SK-N-SH (cell line): Measurements from ENCODE around the gene PIK3R1. TPM values are rescaled to one million over a fixed set of nuclear protein-coding genes. Genes with fewer than 3 reads are reported as not detected.
"Not testable (repeated sequence)": the region's sequence is repeated elsewhere in the genome, so short reads cannot be mapped to it uniquely, and the experiment has no call there.

Experiments used
- CTCF ChIA-PET: fragments of 300-600, 350-600 bp; formaldehyde crosslinking; extraction: SDS; loops from one replicate; lab custom pipeline; 2021; lab: Yijun Ruan, JAX
- POLR2A ChIA-PET: fragments of 350-600 bp; sonication (Branson Sonifier 250); formaldehyde crosslinking; extraction: SDS; loops from one replicate; lab custom pipeline; 2020; ENCODE audit warnings: antibody characterized with exemption, inconsistent platforms; lab: Yijun Ruan, JAX
- DNase-seq: peaks from one replicate; pipeline ENCODE4 v3.0.0; 2012
- H2AFZ ChIP-seq: fragments of 200-600 bp; sonication (generic); 2 replicates; pipeline ENCODE4 v1.8.1; 2016; ENCODE audit warnings: antibody characterized with exemption, mild to moderate bottlenecking, low read depth
- H3F3A ChIP-seq: fragments of 200-600 bp; sonication (generic); replicated peaks from 2 replicates; pipeline ENCODE3; 2016; ENCODE audit warnings: antibody characterized with exemption, mild to moderate bottlenecking; ENCODE audit not compliant: insufficient read depth
- H3K27ac ChIP-seq, 2 experiments: fragments of 200-500 bp in 1 of 2; fragments of 200-600 bp in 1 of 2; sonication (Bioruptor generic) in 1 of 2; sonication (generic), shearing (Covaris generic) in 1 of 2; 2 replicates each; pipeline versions ENCODE4 v1.5.1 to v1.6.1; 2014 to 2016; ENCODE audit warnings: low read depth in 2 of 2, inconsistent platforms in 1 of 2, low read length in 1 of 2, mild to moderate bottlenecking in 1 of 2, mixed read lengths in 1 of 2
- H3K27me3 ChIP-seq: fragments of 200-600 bp; sonication (generic), shearing (Covaris generic); 2 replicates; pipeline ENCODE4 v1.6.1; 2016; ENCODE audit warnings: mixed run types; ENCODE audit not compliant: insufficient read depth
- H3K36me3 ChIP-seq, 2 experiments: fragments of 200-500 bp in 1 of 2; fragments of 200-600 bp in 1 of 2; sonication (Bioruptor generic) in 1 of 2; sonication (generic) in 1 of 2; replicated peaks in 1 of 2; 2 replicates each; pipeline versions ENCODE3 to v1.5.1; 2014 to 2016; ENCODE audit warnings: low read length in 1 of 2, mild to moderate bottlenecking in 1 of 2; ENCODE audit not compliant: insufficient read depth in 2 of 2, control insufficient read depth in 1 of 2
- H3K4me1 ChIP-seq, 2 experiments: fragments of 200-500 bp in 1 of 2; fragments of 200-600 bp in 1 of 2; sonication (Bioruptor generic) in 1 of 2; sonication (generic), shearing (Covaris generic) in 1 of 2; 2 replicates each; pipeline versions ENCODE4 v1.5.1 to v1.6.1; 2014 to 2016; ENCODE audit warnings: low read depth in 1 of 2, low read length in 1 of 2, mixed run types in 1 of 2; ENCODE audit not compliant: insufficient read depth in 2 of 2, control insufficient read depth in 1 of 2
- H3K4me2 ChIP-seq: fragments of 200-600 bp; sonication (generic), shearing (Covaris generic); 2 replicates; pipeline ENCODE4 v1.6.1; 2017; ENCODE audit warnings: mixed run types
- H3K4me3 ChIP-seq, 2 experiments: fragments of 200-500 bp in 1 of 2; fragments of 200-600 bp in 1 of 2; sonication (Bioruptor generic) in 1 of 2; sonication (generic), shearing (Covaris generic) in 1 of 2; 2 replicates each; pipeline versions ENCODE4 v1.5.1 to v1.8.1; 2014 to 2016; ENCODE audit warnings: low read depth in 2 of 2, inconsistent platforms in 1 of 2, low read length in 1 of 2, mild to moderate bottlenecking in 1 of 2, mixed read lengths in 1 of 2, moderate library complexity in 1 of 2
- H3K79me2 ChIP-seq: fragments of 200-600 bp; sonication (generic); 2 replicates; pipeline ENCODE4 v1.8.1; 2017; ENCODE audit warnings: mild to moderate bottlenecking; ENCODE audit not compliant: insufficient read depth
- H3K9ac ChIP-seq: fragments of 200-600 bp; sonication (generic); 2 replicates; pipeline ENCODE4 v1.6.1; 2017; ENCODE audit warnings: mixed run types
- H3K9me2 ChIP-seq: fragments of 200-600 bp; sonication (generic); 2 replicates; pipeline ENCODE4 v1.6.1; 2017; ENCODE audit warnings: mixed run types
- H3K9me3 ChIP-seq: fragments of 200-600 bp; sonication (generic); 2 replicates; pipeline ENCODE4 v1.6.1; 2017; ENCODE audit warnings: mixed run types, mild to moderate bottlenecking, moderate library complexity
- H4K20me1 ChIP-seq: fragments of 200-600 bp; sonication (generic); 2 replicates; pipeline ENCODE4 v1.6.1; 2017; ENCODE audit warnings: mild to moderate bottlenecking, mixed run types; ENCODE audit not compliant: insufficient read depth
- CHD2 ChIP-seq: fragments of 150-350 bp; IDR thresholded peaks from 2 replicates; pipeline ENCODE4 v1.6.1; 2018; ENCODE audit warnings: low read length; ENCODE audit not compliant: partially characterized antibody
- ELF1 ChIP-seq: IDR thresholded peaks from 2 replicates; pipeline ENCODE4 v1.4.0; 2012
- EZH2phosphoT487 ChIP-seq: fragments of 200-600 bp; sonication (generic); IDR thresholded peaks from 2 replicates; pipeline ENCODE4 v1.6.1; 2017; ENCODE audit warnings: low read depth, mixed run types, mild to moderate bottlenecking, antibody characterized with exemption, moderate library complexity, borderline replicate concordance
- FOXM1 ChIP-seq: IDR thresholded peaks from 2 replicates; pipeline ENCODE4 v1.4.0; 2012; ENCODE audit warnings: low read depth, mild to moderate bottlenecking
- JUND ChIP-seq: IDR thresholded peaks from 2 replicates; pipeline ENCODE4 v1.4.0; 2012
- MEF2A ChIP-seq: IDR thresholded peaks from 2 replicates; pipeline ENCODE4 v1.4.0; 2012; ENCODE audit warnings: low read depth, borderline replicate concordance
- NRF1 ChIP-seq: IDR thresholded peaks from 2 replicates; pipeline ENCODE4 v1.6.1; 2012; ENCODE audit warnings: low read depth, mild to moderate bottlenecking, low read length
- POLR2AphosphoS5 ChIP-seq: IDR thresholded peaks from 2 replicates; pipeline ENCODE4 v1.6.1; 2012; ENCODE audit warnings: low read depth, low read length
- RAD21 ChIP-seq: IDR thresholded peaks from 2 replicates; pipeline ENCODE4 v1.6.1; 2012; ENCODE audit warnings: mild to moderate bottlenecking, low read length
- RCOR1 ChIP-seq: fragments of 150-350 bp; IDR thresholded peaks from 2 replicates; pipeline ENCODE4 v1.6.1; 2017; ENCODE audit warnings: antibody characterized with exemption, low read length
- RFX5 ChIP-seq: IDR thresholded peaks from 2 replicates; pipeline ENCODE4 v1.6.1; 2012; ENCODE audit warnings: mild to moderate bottlenecking, improper control_type of control experiment, low read length
- RXRA ChIP-seq: IDR thresholded peaks from 2 replicates; pipeline ENCODE4 v1.4.0; 2012; ENCODE audit warnings: low read depth, mild to moderate bottlenecking, borderline replicate concordance
- SIN3A ChIP-seq: IDR thresholded peaks from 2 replicates; pipeline ENCODE4 v1.6.1; 2012; ENCODE audit warnings: low read depth, mild to moderate bottlenecking, low read length, moderate library complexity, borderline replicate concordance
- SMC3 ChIP-seq: IDR thresholded peaks from 2 replicates; pipeline ENCODE4 v1.6.1; 2012; ENCODE audit warnings: low read depth, low read length, improper control_type of control experiment
- TAF1 ChIP-seq: IDR thresholded peaks from 2 replicates; pipeline ENCODE4 v1.6.1; 2012; ENCODE audit warnings: low read depth, mild to moderate bottlenecking, low read length, moderate library complexity, borderline replicate concordance
- TEAD4 ChIP-seq: IDR thresholded peaks from 2 replicates; pipeline ENCODE4 v1.4.0; 2012; ENCODE audit warnings: mild to moderate bottlenecking, borderline replicate concordance; ENCODE audit not compliant: insufficient read depth
- YY1 ChIP-seq: IDR thresholded peaks from 2 replicates; pipeline ENCODE4 v1.4.0; 2012; ENCODE audit warnings: low read depth, mild to moderate bottlenecking
- WGBS: methylation state at CpG from one replicate; pipeline ENCODE4 v1.1.6; 2017; ENCODE audit warnings: low lambda C conversion rate; 5-methylcytosine and 5-hydroxymethylcytosine counted together
- polyA plus RNA-seq, 3 experiments: library from polyadenylated mRNA; depleted of rRNA; stranded (reverse); fragments of >200 nt; gene quantifications; 2 replicates each; pipeline ENCODE4 v1.2.3, GENCODE V29; 2012
- TF ChIP-seq, protein P1 (sequence below): IDR thresholded peaks from 2 replicates; pipeline ENCODE4; 2012
- TF ChIP-seq, protein P2 (sequence below): fragments of 150-350 bp; IDR thresholded peaks from 2 replicates; pipeline ENCODE4 v1.6.1; 2016; ENCODE audit warnings: mild to moderate bottlenecking, low read depth, low read length
- TF ChIP-seq, protein P3 (sequence below): fragments of 150-350 bp; IDR thresholded peaks from 2 replicates; pipeline ENCODE4 v1.6.1; 2017; ENCODE audit warnings: antibody characterized with exemption, low read length, low read depth, borderline replicate concordance
- TF ChIP-seq, protein P4 (sequence below): IDR thresholded peaks from 2 replicates; pipeline ENCODE4 v1.4.0; 2012; ENCODE audit warnings: low read depth

PIK3R1 gene
- polyA plus RNA-seq, 1 of the 3 experiments (the other 2 are of a cell fraction) = 2.0 TPM

DNA sequence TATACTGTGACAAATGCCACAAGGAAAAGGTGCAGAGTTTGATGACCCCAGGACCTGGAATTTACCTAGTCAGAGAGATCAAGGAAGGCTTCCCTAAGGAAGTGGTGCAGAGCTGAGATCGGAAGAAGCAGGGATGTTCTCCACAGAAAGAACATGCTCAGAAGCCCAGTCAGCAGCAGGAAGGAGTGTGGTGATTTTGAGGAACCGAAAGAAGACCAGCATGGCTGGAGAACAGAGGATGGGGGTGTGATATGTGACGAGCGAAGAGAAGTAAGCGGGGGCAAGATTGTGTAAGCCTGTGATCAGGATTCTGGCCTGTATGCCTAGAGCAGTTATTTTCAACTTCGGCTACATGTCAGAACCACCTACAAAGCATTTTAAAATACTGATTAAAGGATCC is 18.7 kb upstream of the PIK3R1 start:
- Histone ChIP-seq H3K36me3 (no peaks in the 10 kb centered on the region), H2AFZ (no peak overlapping the region), H3F3A (no peaks in the 10 kb centered on the region), H3K9me3 (no peaks in the 10 kb centered on the region), H3K4me2 (no peak overlapping the region), H3K9ac (no peak overlapping the region), H3K4me1 (no peaks in the 10 kb centered on the region), H4K20me1 (no peaks in the 10 kb centered on the region), H3K27ac (no peak overlapping the region), H3K79me2 (no peaks in the 10 kb centered on the region), H3K4me3 (no peak overlapping the region), H3K27me3 (no peaks in the 10 kb centered on the region), H3K9me2 (no peaks in the 10 kb centered on the region)
- WGBS = 77% methylated on average over 6 of the region's 6 CpGs
- CTCF ChIA-PET = no interaction called here
- POLR2A ChIA-PET = no interaction called here
- TF ChIP-seq RAD21 (no peak), ELF1 (no peak), MEF2A (no peak), SIN3A (no peak), RFX5 (no peak), POLR2AphosphoS5 (no peak), SMC3 (no peak), YY1 (no peak), TEAD4 (no peak), JUND (no peak), RCOR1 (no peak), NRF1 (no peak), EZH2phosphoT487 (no peak), TAF1 (no peak)
- TF ChIP-seq, protein P1, sequence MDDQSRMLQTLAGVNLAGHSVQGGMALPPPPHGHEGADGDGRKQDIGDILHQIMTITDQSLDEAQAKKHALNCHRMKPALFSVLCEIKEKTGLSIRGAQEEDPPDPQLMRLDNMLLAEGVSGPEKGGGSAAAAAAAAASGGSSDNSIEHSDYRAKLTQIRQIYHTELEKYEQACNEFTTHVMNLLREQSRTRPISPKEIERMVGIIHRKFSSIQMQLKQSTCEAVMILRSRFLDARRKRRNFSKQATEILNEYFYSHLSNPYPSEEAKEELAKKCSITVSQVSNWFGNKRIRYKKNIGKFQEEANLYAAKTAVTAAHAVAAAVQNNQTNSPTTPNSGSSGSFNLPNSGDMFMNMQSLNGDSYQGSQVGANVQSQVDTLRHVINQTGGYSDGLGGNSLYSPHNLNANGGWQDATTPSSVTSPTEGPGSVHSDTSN = no peak
- TF ChIP-seq, protein P2, sequence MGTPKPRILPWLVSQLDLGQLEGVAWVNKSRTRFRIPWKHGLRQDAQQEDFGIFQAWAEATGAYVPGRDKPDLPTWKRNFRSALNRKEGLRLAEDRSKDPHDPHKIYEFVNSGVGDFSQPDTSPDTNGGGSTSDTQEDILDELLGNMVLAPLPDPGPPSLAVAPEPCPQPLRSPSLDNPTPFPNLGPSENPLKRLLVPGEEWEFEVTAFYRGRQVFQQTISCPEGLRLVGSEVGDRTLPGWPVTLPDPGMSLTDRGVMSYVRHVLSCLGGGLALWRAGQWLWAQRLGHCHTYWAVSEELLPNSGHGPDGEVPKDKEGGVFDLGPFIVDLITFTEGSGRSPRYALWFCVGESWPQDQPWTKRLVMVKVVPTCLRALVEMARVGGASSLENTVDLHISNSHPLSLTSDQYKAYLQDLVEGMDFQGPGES = no peak
- TF ChIP-seq, protein P3, sequence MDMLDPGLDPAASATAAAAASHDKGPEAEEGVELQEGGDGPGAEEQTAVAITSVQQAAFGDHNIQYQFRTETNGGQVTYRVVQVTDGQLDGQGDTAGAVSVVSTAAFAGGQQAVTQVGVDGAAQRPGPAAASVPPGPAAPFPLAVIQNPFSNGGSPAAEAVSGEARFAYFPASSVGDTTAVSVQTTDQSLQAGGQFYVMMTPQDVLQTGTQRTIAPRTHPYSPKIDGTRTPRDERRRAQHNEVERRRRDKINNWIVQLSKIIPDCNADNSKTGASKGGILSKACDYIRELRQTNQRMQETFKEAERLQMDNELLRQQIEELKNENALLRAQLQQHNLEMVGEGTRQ = no peak
- TF ChIP-seq, protein P4, sequence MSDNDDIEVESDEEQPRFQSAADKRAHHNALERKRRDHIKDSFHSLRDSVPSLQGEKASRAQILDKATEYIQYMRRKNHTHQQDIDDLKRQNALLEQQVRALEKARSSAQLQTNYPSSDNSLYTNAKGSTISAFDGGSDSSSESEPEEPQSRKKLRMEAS = no peak
- no peak for DNase-seq

DNA sequence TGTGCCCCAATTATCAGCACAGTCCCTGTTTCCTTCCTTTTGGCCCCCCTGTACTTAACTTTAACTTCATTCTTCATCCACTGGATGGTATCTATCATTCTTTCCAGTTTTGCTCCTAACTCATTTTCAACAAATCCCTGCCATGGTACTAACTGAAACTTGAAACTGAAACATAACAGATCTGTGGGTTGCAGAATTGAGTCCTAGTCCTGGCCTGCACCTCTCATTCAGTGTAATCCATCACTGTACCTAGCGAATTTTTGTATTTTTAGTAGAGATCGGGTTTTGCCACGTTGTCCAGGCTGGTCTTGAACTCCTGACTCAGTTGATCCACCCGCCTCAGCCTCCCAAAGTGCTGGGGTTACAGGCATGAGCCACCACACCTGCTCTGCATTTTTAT is 15.3 kb upstream of the PIK3R1 start:
- Histone ChIP-seq H4K20me1 (no peaks in the 10 kb centered on the region), H3K27ac (no peak overlapping the region), H3K9me3 (no peaks in the 10 kb centered on the region), H3K9ac (no peak overlapping the region), H3F3A (no peaks in the 10 kb centered on the region), H3K36me3 (no peaks in the 10 kb centered on the region), H2AFZ (no peak overlapping the region)
- no peak for DNase-seq
- CTCF ChIA-PET = no interaction called here
- TF ChIP-seq EZH2phosphoT487 (no peak), NRF1 (no peak), RXRA (no peak), CHD2 (no peak), FOXM1 (no peak), JUND (no peak), RAD21 (no peak)
- TF ChIP-seq, protein P4 = no peak
- TF ChIP-seq, protein P1 = no peak
- TF ChIP-seq, all 33 proteins: peak for 0
- POLR2A ChIA-PET = no interaction called here
- 68% methylated on average over 4 of the region's 4 CpGs for WGBS
- no peak overlapping the region for H3K4me3 ChIP-seq
- no peaks in the 10 kb centered on the region for H3K27me3 ChIP-seq
- no peaks in the 10 kb centered on the region for H3K4me1 ChIP-seq
- no peaks in the 10 kb centered on the region for H3K9me2 ChIP-seq
- H3K4me2 ChIP-seq = no peak overlapping the region
- no peaks in the 10 kb centered on the region for H3K79me2 ChIP-seq

DNA sequence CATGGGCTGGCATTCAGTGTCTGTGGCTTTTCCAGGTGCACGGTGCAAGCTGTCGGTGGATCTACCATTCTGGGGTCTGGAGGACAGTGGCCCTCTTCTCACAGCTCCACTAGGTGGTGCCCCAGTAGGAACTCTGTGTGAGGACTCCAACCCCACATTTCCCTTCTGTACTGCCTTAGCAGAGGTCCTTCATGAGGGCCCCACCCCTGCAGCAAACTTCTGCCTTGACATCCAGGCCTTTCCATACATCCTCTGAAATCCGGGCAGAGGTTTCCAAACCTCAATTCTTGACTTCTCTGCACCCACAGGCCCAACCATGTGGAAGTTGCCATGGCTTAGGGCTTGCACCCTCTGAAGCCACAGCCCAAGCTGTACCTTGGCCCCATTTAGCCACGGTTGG is 4.9 kb upstream of the PIK3R1 start:
- H4K20me1 ChIP-seq, H3K79me2 ChIP-seq, H3K9me2 ChIP-seq, DNase-seq, H2AFZ ChIP-seq, H3F3A ChIP-seq, H3K27ac ChIP-seq, H3K27me3 ChIP-seq, H3K36me3 ChIP-seq, H3K4me3 ChIP-seq, H3K9me3 ChIP-seq, H3K4me2 ChIP-seq, H3K4me1 ChIP-seq, H3K9ac ChIP-seq, CTCF ChIA-PET, POLR2A ChIA-PET: not testable (repeated sequence)
- 35% methylated on average over 2 of the region's 4 CpGs for WGBS
